Measurements from ENCODE around the gene DOCK9.
"Not testable (repeated sequence)": the region's sequence is repeated elsewhere in the genome, so short reads cannot be mapped to it uniquely, and the experiment has no call there.

DOCK9 gene

DNA sequence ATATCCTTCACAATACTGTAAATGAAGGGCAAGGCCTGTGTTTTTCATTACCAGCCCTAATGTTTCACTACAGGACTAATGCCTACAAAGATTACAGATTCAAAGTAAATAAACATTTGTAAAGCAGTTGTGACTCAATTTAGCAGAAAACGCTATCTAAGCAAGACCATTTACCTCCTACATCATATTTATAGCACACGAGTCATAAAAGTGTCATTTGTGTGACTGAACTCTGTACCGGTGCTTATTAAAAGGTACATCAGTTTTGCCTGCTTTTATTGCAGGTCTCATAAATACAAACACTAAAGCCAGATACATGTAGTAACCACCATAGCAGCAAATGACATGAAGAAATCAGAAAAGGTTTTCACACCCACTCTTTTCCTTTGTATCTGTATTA is 163.9 kb downstream of the DOCK9 start:
- DNase-seq, result no peak

DNA sequence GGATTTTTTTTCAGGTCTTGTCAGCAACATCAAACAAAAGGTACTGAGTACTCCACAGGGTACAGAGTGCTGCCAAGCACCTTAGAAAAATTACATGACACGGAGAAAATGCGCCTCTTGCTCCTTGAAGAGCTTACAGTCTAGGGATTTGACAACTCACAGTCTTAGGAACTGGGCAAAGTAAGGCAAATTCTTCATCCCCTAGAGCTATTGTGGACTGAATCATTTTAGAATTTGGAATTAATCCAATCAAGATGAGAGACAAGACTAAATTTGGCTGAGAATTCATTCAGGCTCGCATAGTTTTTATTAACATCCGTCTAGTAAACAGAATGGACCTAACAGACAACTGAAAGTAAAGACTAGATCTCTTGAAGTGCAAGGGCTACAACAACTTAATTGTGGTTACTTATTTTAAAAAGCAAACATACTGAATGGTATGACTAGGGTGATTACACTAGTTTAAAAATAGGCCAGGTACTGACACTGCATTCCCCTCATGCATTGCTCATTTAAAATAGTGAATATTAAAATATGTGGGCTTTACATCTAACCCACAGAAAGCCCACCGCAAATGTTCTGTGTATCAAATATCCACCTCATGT is 165.6 kb downstream of the DOCK9 start:
- not testable (repeated sequence) for DNase-seq

DNA sequence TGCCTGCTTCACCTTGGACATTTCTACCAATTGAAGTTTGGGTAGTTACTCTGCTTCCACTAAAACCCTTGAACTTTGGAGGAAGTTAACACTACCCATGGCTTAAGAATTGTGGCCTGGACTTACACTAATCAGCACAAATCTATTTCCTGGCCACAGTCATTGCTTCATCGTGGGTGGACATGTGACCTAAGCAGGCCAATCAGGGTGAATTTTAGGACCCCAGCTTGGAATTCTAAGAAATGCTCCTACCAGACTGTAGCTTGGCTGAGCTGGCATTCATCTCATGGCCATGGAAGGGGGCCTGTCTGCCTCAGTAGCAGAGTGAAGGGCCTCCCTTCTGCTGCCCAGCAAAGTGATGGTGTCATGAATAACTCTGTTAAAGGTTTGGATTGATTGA is 167.1 kb downstream of the DOCK9 start:
- DNase-seq, result no peak

DNA sequence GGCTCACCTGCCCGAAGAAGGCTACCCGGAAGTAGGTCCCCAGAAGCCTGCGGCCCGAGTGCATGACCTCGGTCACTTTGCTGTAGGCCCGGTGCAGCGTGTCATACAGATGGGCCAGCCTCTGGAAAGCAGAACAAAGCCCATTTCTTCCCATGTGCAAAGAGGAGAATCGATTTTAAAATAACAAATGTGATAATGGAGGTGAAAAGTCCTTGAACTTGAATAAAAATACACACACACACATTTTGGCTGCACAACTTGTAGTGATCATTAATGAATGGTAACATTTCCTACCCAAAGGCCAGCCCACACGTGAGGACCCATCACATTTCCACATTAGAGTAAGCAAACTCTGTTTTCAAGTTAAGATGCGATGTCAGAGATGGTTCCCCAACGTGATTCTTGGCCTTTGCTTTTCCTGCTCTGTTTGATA is 168.5 kb downstream of the DOCK9 start:
- DNase-seq, result no peak

DNA sequence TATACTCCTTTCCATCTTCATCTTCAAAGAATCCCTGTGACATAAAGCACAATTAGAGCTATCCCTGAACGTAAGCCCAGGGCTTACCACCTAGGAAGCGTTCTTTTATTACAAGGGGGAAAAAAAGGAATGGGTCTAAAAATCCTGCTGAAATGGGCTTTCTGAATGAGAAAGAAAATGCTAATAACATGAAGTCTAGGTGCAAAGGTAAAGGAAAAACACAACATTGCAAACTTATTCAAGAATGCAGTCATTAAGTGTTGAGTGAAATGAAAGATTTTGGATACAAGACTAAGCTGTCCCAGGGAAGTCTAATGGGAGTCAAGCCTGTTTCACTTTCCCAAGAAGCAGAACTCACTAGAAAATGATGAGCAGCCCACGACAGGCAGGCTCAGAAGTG is 170.1 kb downstream of the DOCK9 start:
- DNase-seq, result no peak

DNA sequence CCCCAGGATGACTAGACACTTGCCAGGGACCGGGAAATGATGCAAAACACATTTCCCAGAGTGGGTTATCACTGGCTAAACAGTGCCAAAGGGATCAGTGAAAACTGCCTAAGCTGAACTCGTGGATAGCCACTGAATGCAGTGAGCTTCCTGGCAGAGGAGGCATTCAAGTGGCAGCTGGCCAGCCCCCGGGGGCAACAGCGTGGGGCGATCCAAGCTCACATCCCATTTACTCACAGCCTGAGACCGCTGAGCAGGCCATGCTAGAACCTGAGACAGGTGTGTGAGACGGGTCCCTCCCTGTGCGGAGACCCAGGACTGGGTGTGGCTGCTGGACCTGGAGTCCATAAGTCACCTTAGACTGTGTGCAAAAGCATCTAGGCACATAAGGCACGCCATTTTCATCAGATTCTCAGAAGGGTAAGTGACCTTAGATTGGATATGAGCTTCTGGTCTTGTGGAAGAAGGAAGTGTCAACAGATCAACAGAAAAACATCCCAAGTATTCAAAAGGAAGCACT is 173.5 kb downstream of the DOCK9 start:
- DNase-seq, result no peak

DNA sequence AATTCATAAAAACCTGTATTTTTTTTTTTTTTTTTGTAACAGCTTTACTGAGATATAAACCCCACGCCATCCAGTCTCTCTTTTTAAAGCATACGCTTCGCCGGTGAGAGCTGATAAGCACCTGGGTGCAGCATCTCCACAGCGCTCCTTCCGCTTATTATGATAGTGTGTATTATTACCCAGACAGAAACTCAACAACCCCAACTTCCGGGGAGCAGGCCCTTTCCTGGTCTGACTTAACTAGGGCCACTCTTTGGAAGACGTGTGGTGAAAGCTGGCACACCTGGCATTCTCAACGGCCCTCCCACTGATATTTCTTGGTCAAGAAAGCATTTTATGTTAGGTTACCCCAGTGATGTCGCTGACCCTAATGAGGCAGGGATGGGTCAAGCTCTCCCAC is 173.9 kb downstream of the DOCK9 start:
- no peak for DNase-seq

DNA sequence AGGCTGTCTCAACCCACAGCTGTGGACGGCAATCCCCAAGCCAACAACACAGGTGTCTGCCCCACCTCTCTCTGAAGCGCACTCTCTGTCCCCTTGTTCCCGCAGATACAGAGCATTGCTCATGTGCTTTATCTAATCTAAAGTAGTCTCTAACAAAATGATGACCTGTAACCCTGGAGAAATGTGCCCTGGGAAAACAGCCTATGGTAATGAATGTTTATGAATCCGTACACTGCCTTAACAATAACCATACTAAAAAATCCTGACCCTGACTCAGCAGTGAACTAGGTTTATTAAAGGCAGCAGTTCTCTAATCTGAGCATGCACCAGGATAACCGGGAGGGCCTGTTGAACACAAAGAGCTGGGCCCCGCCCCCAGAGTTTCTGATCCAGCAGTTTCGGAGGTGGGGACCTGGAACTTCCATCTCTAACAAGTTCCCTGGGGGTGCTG is 174.7 kb downstream of the DOCK9 start:
- no peak for DNase-seq

DNA sequence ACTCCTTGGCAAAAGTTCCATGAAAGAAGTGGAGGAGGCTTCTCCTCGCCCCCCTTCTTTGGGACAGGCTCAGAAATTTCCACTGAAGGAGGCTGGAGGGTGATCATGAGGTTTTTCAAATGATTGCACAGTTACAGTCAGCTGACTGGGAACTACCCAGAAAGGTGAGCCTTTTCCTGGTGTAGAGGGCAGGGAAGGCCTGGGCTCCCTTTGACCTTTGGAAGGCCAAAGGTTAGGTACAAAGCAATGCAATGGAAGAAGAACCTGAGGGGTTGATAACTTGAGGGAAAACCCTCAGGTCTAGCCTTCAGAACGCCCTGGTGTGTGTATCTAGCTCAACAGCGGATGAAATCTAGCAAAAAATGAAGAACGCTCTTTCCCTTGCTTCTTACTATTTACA is 175.3 kb downstream of the DOCK9 start:
- DNase-seq, result no peak

DNA sequence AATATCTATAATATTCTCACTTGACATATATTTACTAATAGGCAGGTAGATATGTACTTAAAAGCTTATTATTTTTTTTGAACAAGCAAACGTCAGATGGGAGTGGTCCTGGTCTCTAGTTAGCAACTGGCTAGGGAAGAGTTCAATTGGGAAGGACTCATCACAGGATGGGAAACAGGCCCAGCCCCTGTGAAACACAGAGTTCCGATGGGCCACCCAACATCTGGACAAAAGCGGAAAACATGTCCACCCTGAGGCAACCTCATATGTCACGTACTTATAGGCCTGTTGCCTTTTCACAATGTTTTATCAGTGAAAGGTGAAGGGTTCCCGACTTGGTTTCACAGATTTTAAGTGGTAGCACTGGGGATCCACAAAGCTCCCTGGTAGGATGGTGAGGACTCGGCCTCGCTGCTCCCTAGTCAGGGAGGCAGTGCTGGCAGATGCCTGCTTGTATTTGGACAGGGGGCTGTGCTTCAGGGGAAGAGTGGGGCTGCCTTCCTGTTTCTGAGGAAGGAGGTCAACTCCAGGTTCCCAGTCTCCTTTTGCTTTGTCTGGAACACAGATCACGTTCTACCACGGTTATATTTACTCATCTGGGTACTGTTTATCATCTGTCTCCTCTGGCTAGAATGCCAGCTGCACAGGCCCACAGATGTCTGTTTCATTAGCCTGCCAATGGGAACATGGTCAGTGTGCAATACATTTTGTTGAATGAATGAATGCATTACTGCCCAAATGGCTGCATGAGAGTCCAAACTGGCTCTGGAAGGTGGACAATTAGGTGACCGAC is 176.0 kb downstream of the DOCK9 start:
- no peak for DNase-seq

DNA sequence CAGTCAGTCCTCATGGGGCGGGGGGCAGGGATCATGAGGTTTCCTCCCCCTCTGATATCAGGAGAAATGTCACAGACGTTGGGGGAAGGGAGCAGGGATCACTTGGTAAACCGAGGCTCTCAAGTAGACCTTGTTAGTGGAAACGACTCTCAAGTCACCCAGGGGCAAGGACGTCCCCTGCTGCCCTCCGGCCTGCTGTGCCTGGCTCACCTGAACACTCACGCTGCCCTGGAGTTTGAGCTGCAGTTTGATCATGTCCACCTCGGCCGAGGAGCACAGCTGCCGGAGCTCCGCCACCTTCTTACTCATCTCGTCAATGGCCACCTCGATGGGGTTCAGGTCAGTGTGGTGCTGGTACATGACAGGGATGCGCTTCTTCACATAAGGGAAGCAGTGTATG is 177.8 kb downstream of the DOCK9 start:
- DNase-seq, result no peak

DNA sequence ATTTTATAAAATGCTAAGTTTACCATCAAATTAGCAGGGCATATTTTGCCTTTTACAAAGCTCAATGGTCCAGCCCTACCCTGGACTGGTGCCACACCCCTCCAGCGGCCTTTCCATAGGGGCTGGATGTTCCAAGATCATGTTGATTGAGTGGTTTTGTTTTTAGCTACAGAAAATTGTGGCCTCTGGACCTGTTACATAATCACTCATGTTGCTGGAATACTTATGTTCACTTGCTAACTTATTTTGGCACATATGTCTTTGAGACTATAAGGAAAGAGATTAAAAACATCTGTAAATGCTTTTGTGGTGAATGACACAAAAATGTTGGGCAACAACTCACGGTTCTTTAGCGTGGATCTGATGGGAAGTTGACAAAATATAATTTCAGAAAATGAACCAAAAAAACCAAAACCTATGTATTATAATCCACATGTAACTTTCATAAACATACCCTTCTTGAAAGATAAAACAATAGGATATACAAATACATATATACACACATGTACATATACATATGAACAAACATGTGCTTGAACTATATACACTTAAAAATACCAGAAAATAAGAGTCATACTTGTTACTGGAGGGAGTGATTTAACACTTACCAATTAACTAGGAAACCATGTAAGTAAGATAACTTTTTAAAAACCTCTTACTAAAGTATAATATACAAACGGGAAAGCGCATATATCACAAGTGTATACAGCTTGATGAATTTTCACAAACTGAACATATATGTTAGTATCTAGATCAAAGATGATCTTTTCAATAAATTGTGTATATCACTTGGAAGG is 178.8 kb downstream of the DOCK9 start:
- DNase-seq, result no peak

DNA sequence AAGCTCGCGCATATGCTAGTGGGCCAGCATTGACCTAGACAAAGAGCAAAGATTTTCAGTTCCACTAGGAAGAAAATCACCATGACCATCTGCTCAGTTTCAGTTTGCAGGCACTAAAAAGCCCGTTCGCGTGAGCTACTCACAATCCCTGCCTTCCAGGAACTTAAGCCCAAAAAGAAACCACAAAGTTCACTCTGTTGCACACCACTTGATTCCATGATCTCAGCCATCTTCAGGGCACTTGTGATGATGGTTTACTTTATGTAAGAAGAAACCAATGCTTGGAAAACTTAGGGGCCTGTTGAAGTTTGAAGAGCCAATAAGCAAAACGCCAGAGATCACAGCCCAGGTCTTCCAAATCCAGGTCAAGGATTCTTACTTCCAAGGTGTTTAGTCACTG is 180.4 kb downstream of the DOCK9 start:
- no peak for DNase-seq

DNA sequence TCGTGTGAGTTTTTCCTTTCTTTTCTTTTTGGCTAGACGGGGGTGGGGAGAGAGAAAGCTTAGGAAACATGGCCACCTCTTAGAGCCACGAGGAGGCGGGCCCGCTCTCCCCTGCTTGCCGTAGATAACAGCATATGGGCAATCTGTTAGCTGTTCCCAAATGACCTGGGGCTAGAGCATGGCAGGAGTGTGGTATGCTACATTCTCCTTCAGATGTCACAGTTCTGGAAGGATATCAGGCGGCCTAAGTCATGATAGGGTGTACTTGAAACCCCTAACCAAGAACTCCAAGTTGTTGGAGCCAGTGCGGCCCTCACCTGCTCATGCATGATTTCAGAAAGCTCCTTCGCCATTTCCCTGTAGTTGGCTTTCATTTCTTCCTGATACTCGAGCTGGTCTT is 181.1 kb downstream of the DOCK9 start:
- no peak for DNase-seq

DNA sequence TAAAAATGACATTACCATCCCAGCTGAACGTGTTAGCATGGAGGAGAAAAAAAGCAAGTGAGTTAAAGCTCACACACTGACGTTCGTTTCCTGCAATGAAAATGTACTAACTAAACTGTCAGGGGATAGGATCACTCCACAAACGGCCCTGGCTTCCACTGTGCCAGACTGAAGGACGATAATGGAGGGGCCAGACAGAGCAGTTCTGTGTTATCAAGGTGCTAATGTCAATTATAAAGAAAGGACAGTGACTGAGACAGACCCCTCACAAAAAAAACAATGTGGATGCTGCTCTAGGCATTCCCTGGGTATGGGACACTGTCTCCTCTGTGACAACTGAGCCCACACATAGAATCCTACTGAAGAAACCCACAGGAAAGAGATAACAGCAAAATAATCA is 181.7 kb downstream of the DOCK9 start:
- no peak for DNase-seq

DNA sequence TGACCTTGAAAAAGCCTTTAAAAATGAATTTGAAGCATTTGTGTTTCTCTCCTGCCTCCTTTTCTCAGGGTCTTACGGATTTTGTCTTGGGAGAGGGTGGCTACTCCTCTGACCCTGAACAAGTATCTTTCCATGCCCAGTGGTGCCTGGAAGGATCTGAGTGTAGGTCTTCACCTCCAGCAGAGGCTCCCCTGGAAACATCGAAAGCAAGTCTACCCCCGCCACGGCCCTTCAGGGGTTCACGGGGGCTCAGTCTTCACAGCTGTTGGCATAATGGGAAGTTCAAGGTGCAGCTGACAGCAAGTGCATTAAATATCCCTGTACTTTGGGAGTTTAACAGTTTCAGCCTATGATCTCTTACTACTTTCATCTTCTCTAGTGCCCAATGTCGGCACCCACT is 182.6 kb downstream of the DOCK9 start:
- DNase-seq, result no peak

DNA sequence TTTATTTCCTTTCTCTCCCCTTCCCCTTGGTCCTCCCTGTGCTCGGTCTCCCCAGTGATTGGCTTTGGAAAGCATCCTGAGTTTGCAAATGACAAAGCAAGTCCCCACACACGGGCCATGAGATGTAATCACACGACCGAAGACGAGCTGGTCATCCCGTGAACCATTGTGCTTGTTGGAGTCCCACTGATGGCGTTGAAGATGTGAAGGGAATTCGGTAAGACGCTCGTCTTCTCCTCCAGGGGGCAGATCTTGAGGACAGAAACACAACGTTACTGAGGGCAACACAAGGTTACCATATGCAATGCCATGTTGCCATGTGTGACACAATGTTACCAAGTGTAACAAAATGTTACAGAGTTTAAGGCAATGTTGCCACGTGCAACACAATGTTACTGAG is 183.4 kb downstream of the DOCK9 start:
- DNase-seq, result no peak

DNA sequence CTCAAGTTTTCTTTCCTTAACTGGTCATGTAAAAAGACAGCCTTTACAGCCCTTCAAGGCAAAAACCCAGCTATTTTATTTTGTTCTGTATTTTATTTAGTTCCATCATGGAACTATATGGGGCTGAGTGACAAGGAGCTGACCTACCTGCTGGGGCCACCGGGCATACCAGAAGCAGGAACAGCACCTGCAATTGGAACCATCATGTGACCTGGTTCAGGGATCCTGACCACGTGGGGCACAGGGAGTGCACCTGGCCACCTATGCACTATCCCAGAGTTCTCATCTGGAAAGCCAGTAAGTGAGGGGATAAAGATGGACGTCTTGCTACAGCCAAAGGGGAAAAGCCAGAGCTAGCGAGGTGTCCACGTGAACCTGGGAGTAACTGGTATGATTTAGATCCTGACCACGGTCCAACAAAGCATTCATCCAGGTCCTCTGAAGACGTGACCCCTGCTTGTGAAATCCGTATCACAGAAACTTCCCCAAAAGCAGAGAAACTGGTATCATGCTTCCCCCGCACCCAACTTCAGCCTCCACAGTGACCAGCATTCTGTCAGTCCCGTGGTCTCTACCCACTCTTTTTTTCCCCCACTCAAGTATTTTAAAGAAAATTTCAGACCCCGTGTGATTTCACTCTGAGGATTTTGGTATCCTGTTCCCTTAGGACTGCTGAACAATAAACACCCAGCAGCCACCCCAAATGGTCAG is 184.9 kb downstream of the DOCK9 start:
- no peak for DNase-seq

DNA sequence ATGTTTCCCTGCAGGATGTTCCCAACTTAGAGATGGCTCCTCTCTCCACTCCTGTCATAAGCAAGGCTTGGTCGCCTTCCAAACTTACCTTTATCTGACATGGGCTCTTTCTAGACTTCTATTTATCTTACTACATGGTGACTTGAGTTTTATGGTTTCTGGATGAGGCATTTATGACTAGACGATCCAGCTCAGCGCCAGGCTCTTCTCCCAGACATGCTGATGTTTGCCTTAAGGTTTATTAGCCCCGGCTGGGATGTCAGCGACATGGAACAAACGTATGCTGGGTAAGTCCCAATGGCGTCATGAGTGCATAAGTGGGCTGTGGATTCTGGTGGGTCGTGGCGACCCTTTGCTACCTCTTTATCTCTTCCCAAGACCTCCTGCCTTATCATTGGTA is 185.5 kb downstream of the DOCK9 start:
- DNase-seq, result no peak

DNA sequence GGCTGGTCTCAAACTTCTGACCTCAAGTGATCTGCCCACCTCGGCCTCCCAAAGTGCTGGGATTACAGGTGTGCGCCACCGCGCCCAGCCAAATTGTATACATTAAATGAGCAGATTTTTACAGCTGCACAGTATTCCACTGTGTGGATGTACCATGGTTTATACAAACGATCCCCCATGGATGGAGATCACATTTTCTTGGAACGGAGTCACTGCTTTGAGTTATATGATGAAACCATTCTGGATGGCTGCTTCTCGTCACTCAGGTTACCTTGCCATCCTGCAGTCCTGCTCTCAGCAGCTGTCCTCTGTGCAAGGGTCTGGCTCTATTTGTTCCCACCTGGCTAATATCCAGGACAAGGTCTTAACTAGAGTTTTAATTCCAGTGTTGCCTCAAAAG is 186.3 kb downstream of the DOCK9 start:
- DNase-seq, result no peak

DNA sequence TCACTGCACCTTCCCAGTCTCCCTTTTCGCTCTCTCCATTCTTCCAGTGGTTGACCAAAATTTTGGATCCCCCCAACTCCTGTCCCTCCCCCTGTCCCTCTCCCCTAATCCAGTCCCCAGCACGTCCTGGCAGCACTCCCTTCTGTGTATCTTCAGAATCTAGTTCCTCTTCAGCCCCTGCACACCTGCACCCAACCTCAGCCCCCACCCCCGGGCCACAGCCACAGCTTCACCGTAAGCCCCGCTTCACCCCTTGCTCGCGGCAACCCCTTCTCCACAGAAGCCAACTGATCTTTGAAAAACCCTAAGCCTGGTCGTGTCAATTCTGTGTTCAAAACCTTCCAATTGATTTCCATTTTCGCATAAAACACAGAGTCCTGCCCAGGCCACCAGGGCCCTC is 189.9 kb downstream of the DOCK9 start:
- DNase-seq, result no peak

DNA sequence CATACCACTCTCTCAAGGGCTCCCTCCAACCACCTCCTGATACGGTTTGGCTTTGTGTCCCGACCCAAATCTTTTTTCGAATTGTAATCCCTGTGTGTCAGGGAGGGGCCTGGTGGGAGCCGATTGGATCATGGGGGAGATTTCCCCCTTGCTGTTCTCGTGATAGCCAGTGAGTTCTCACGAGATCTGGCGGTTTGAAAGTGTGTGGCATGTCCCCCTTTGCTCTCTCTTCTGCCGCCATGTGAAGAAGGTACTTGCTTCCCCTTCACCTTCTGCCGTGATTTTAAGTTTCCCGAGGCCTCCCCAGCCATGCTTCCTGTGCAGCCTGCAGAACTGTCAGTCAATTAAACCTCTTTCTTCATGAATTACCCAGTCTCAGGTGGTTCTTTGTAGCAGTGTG is 190.7 kb downstream of the DOCK9 start:
- DNase-seq, result no peak

DNA sequence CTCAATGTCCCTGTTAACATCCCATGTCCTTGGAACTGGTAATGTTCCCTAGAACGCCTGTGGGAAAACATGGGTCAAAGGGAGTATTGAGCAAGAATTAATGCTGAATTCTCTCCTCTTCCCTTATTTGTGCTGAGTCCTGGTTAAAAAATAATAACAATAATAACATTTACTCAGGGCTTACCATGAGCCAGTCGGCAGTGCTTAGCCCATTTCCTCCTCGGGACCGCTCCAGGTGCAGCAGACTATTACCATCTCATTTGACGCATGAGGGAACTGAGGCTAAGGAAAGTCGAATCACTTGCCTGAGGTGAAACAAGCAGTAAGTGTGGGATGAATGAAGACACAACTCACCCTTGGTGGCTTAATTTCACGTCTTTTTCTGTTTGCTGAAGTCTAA is 191.8 kb downstream of the DOCK9 start:
- DNase-seq, result no peak
